ENCODE data around the gene RFNG. TPM values are rescaled to one million over a fixed set of nuclear protein-coding genes. Genes with fewer than 3 reads are reported as not detected.

The RFNG gene
- total RNA-seq, 1 experiment from 2014 or later, result 43.4 TPM

DNA sequence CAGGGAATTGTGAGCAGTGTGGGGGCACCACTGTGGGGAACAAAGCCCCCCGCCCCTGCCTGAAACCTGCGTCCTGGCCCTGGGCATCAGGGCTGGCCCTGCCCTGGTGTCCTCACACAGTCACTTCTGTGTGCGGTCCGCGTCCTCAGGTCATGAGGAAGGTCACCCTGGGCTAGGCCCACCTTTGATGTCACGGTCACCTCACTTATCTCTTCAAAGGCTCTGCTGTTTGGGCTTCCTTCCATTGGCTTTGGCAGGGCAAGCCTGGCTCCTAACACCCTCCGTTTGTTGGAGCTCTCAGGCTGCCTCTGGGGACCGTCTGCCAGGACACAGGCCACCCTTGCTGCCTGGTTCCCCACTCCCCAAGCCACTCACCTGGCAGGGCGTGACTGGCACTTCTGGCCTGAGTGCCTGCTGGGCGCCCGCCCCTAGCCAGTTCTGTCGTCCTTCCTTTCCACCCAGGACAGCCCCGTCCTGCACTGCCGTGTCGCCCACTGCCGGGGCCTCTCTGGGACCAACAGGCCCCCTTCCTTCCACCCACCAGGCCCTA, 37.8 kb downstream of the RFNG start:
- intact Hi-C loops (cut with micrococcal nuclease; ENCODE audit: unreplicated experiment), result no loop called here
- ChIA-PET CTCF (no interaction called here), POLR2A (interaction anchor here (0.7 kb wide), 1 partner anchor 125 kb away, joined by 3 read pairs; no protein-coding TSS in a partner anchor)
- in situ Hi-C loops (cut with HindIII; ENCODE audit: low pct_unique_long_range_greater_than_20kb, low sequenced_read_pairs), result no loop called here
- Histone ChIP-seq H3K4me1 (ENCODE audit: control insufficient read depth, insufficient read depth, low read length) (peaks cover 19% of the 10 kb centered on the region), H3K9me3 (ENCODE audit: control insufficient read depth, insufficient read depth, low read depth, low read length) (no peaks in the 10 kb centered on the region), H3K36me3 (ENCODE audit: control insufficient read depth, insufficient read depth, low read length) (no peaks in the 10 kb centered on the region), H3K27me3 (ENCODE audit: control insufficient read depth, insufficient read depth, low read length) (no peaks in the 10 kb centered on the region), H3K27ac (ENCODE audit: low read length) (no peak overlapping the region), H3K4me3 (ENCODE audit: low read depth in 2 of 2, low read length in 2 of 2) (no peak overlapping the region)
- TF ChIP-seq, protein P1, sequence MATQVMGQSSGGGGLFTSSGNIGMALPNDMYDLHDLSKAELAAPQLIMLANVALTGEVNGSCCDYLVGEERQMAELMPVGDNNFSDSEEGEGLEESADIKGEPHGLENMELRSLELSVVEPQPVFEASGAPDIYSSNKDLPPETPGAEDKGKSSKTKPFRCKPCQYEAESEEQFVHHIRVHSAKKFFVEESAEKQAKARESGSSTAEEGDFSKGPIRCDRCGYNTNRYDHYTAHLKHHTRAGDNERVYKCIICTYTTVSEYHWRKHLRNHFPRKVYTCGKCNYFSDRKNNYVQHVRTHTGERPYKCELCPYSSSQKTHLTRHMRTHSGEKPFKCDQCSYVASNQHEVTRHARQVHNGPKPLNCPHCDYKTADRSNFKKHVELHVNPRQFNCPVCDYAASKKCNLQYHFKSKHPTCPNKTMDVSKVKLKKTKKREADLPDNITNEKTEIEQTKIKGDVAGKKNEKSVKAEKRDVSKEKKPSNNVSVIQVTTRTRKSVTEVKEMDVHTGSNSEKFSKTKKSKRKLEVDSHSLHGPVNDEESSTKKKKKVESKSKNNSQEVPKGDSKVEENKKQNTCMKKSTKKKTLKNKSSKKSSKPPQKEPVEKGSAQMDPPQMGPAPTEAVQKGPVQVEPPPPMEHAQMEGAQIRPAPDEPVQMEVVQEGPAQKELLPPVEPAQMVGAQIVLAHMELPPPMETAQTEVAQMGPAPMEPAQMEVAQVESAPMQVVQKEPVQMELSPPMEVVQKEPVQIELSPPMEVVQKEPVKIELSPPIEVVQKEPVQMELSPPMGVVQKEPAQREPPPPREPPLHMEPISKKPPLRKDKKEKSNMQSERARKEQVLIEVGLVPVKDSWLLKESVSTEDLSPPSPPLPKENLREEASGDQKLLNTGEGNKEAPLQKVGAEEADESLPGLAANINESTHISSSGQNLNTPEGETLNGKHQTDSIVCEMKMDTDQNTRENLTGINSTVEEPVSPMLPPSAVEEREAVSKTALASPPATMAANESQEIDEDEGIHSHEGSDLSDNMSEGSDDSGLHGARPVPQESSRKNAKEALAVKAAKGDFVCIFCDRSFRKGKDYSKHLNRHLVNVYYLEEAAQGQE (IDR thresholded peaks at IDR 0.05; ENCODE audit: insufficient read depth in 1 of 2, low read depth in 2 of 2, low read length in 1 of 2), result no peak
- TF ChIP-seq, protein P2, sequence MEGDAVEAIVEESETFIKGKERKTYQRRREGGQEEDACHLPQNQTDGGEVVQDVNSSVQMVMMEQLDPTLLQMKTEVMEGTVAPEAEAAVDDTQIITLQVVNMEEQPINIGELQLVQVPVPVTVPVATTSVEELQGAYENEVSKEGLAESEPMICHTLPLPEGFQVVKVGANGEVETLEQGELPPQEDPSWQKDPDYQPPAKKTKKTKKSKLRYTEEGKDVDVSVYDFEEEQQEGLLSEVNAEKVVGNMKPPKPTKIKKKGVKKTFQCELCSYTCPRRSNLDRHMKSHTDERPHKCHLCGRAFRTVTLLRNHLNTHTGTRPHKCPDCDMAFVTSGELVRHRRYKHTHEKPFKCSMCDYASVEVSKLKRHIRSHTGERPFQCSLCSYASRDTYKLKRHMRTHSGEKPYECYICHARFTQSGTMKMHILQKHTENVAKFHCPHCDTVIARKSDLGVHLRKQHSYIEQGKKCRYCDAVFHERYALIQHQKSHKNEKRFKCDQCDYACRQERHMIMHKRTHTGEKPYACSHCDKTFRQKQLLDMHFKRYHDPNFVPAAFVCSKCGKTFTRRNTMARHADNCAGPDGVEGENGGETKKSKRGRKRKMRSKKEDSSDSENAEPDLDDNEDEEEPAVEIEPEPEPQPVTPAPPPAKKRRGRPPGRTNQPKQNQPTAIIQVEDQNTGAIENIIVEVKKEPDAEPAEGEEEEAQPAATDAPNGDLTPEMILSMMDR (IDR thresholded peaks at IDR 0.05), result no peak
- TF ChIP-seq SIN3A (IDR thresholded peaks at IDR 0.05; ENCODE audit: borderline replicate concordance, insufficient read depth, low read depth, low read length) (no peak), TCF7L2 (IDR thresholded peaks at IDR 0.05; ENCODE audit: low read depth, low read length) (0 out of 2 replicates have a peak, but pooled peaks have one; percentile 19), POLR2AphosphoS5 (IDR thresholded peaks at IDR 0.05; ENCODE audit: low read depth, low read length) (no peak)
- DNase-seq (ENCODE audit: low read depth, low spot score) (no peak), ATAC-seq (no peak)
- BruUV-seq (replicated peaks), result no TSS peak

DNA sequence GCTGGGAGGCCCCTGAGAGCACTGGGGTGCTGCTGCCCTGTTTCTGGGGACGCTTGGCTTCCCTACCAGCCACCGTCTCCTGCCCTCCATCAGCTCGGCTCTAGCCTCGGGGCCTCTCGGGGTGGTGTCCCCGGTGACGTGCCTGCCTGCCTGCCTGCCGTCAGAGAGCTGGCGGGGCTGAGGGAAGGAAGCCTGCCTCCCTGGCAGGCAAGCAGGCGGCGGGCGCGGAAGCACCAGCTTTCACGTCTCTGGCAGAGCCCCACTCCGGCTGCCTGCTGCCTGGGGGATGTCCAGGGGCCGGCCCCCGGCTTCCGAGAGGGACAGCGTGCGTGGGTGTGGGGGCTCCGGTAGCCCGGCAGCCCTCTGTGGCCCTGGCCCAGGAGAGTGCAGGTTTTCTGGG, 38.3 kb downstream of the RFNG start:
- H3K27ac ChIP-seq (ENCODE audit: low read length), result no peak overlapping the region

More for the DNA sequence above, 38.3 kb downstream of the RFNG start:
- DNase-seq (ENCODE audit: low read depth, low spot score), result no peak
- TF ChIP-seq POLR2AphosphoS5 (IDR thresholded peaks at IDR 0.05; ENCODE audit: low read depth, low read length), result no peak
- TF ChIP-seq SIN3A (IDR thresholded peaks at IDR 0.05; ENCODE audit: borderline replicate concordance, insufficient read depth, low read depth, low read length), result no peak
- TF ChIP-seq TCF7L2 (IDR thresholded peaks at IDR 0.05; ENCODE audit: low read depth, low read length), result no peak
- TF ChIP-seq, protein P2 (IDR thresholded peaks at IDR 0.05), result no peak
- TF ChIP-seq, protein P1 (IDR thresholded peaks at IDR 0.05; ENCODE audit: insufficient read depth in 1 of 2, low read depth in 2 of 2, low read length in 1 of 2), result no peak
- in situ Hi-C loops (cut with HindIII; ENCODE audit: low pct_unique_long_range_greater_than_20kb, low sequenced_read_pairs) (no loop called here), intact Hi-C loops (cut with micrococcal nuclease; ENCODE audit: unreplicated experiment) (no loop called here)
- Histone ChIP-seq H3K27me3 (ENCODE audit: control insufficient read depth, insufficient read depth, low read length) (no peaks in the 10 kb centered on the region), H3K9me3 (ENCODE audit: control insufficient read depth, insufficient read depth, low read depth, low read length) (no peaks in the 10 kb centered on the region), H3K4me1 (ENCODE audit: control insufficient read depth, insufficient read depth, low read length) (peaks cover 14% of the 10 kb centered on the region), H3K4me3 (ENCODE audit: low read depth in 2 of 2, low read length in 2 of 2) (no peak overlapping the region), H3K36me3 (ENCODE audit: control insufficient read depth, insufficient read depth, low read length) (no peaks in the 10 kb centered on the region)
- ATAC-seq, result no peak
- no TSS peak for BruUV-seq (replicated peaks)
- CTCF ChIA-PET, result no interaction called here
- POLR2A ChIA-PET, result interaction anchor here (0.7 kb wide), 1 partner anchor 126 kb away, joined by 3 read pairs; no protein-coding TSS in a partner anchor

Data from Panc1 (cell line).